ENCODE data around the gene OTUB2.

DNA sequence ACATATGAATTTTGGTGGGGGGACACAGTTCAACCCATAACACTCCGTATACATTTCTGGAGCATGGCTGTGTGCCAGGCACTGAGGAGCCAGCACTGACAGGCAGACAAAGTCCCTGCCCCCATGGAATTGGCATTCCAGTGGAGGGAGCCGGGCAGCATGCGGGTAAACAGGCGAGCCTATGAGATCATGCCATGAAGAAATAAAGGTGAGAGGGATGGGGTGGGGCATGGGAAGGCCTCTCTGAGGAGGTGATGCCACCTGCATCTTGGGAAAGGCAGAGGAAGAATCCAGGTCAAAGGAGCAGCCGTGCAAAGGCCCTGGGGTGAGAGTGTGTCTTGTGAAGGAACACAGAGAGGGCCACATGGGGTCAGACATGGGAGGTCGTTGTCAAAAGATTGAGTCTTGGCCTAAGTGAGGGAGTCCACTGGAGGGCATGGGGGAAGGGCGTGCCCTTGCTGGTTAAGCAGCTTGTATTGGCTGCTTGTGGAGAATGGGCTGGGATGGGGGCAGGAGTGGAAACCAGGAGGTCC lies 3.6 kb downstream of the OTUB2 start:
- TF ChIP-seq, protein P1, sequence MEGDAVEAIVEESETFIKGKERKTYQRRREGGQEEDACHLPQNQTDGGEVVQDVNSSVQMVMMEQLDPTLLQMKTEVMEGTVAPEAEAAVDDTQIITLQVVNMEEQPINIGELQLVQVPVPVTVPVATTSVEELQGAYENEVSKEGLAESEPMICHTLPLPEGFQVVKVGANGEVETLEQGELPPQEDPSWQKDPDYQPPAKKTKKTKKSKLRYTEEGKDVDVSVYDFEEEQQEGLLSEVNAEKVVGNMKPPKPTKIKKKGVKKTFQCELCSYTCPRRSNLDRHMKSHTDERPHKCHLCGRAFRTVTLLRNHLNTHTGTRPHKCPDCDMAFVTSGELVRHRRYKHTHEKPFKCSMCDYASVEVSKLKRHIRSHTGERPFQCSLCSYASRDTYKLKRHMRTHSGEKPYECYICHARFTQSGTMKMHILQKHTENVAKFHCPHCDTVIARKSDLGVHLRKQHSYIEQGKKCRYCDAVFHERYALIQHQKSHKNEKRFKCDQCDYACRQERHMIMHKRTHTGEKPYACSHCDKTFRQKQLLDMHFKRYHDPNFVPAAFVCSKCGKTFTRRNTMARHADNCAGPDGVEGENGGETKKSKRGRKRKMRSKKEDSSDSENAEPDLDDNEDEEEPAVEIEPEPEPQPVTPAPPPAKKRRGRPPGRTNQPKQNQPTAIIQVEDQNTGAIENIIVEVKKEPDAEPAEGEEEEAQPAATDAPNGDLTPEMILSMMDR (IDR thresholded peaks at IDR 0.05; ENCODE audit: low read depth, low read length) = no peak
- no peak for TF ChIP-seq EZH2phosphoT487 (IDR thresholded peaks at IDR 0.05; ENCODE audit: low read depth)
